Left renal pelvis (tissue), 4 donors: Measurements from ENCODE around the gene CBX7. TPM values are rescaled to one million over a fixed set of nuclear protein-coding genes. Genes with fewer than 3 reads are reported as not detected.

Source experiments
- DNase-seq, 4 donors: peaks; one replicate each; pipeline ENCODE4 v3.0.0-alpha.2; 2013; ENCODE audit warnings: low read depth in 4 of 4, low spot score in 3 of 4
- polyA plus RNA-seq, 4 donors: library from polyadenylated mRNA; unstranded; fragments of 120-200 nt; gene quantifications; one replicate each; pipeline ENCODE4 v1.2.1, GENCODE V29; 2013; ENCODE audit not compliant: insufficient read length in 4 of 4

CBX7 gene
- polyA plus RNA-seq, 4 donors: 5.3 to 11.3 (median 7.2) TPM

- no peak for DNase-seq
Observed at GRCh38 chr22:39128508-39128907, 24.0 kb downstream of the CBX7 start.

GRCh38 chr22:39125622-39126021 lies 26.9 kb downstream of the CBX7 start:
- DNase-seq: no peak

- DNase-seq: no peak
Observed at GRCh38 chr22:39123751-39124581, 28.5 kb downstream of the CBX7 start.

GRCh38 chr22:39122772-39123470 lies 29.6 kb downstream of the CBX7 start:
- DNase-seq: no peak

GRCh38 chr22:39120983-39121382 lies 31.5 kb downstream of the CBX7 start:
- no peak for DNase-seq

- DNase-seq: no peak
Observed at GRCh38 chr22:39117585-39118191, 34.8 kb downstream of the CBX7 start.

GRCh38 chr22:39115977-39116621 lies 36.4 kb downstream of the CBX7 start:
- no peak for DNase-seq

GRCh38 chr22:39115570-39115969 lies 36.9 kb downstream of the CBX7 start:
- DNase-seq: no peak

GRCh38 chr22:39114112-39114511 lies 38.4 kb downstream of the CBX7 start:
- DNase-seq: no peak

GRCh38 chr22:39110631-39111561 lies 41.6 kb downstream of the CBX7 start:
- DNase-seq: peak in 3 of 4 donors; percentile 44 to 61 (median 55)

- DNase-seq: no peak
Observed at GRCh38 chr22:39109361-39109760, 43.1 kb downstream of the CBX7 start.

GRCh38 chr22:39108487-39108886 lies 44.0 kb downstream of the CBX7 start:
- no peak for DNase-seq

- DNase-seq: no peak
Observed at GRCh38 chr22:39106326-39106725, 46.2 kb downstream of the CBX7 start.

GRCh38 chr22:39103431-39103830 lies 49.0 kb downstream of the CBX7 start:
- no peak for DNase-seq

GRCh38 chr22:39101226-39101625 lies 51.3 kb downstream of the CBX7 start:
- DNase-seq: no peak

GRCh38 chr22:39098576-39098975 lies 53.9 kb downstream of the CBX7 start:
- no peak for DNase-seq

- DNase-seq: no peak
Observed at GRCh38 chr22:39098026-39098425, 54.5 kb downstream of the CBX7 start.

- DNase-seq: no peak
Observed at GRCh38 chr22:39097098-39098020, 55.1 kb downstream of the CBX7 start, which contains the start of gene APOBEC3H. Gene APOBEC3H (plus strand): TSS chr22:39097244. CDS start chr22:39100279, 3,035 bp downstream.

GRCh38 chr22:39095971-39096370 lies 56.5 kb downstream of the CBX7 start:
- no peak for DNase-seq
